NB4 (cell line): ENCODE data around the gene BPHL.

Source experiments
- MYC ChIP-seq: IDR thresholded peaks from 2 replicates; pipeline ENCODE4 v1.6.1; 2011; ENCODE audit warnings: low read depth, low read length
- POLR2A ChIP-seq: IDR thresholded peaks from 2 replicates; pipeline ENCODE4 v1.6.1; 2011; ENCODE audit warnings: mild to moderate bottlenecking; ENCODE audit not compliant: insufficient read length; ENCODE audit errors: extremely low read depth
- TF ChIP-seq, protein P1 (sequence below): IDR thresholded peaks from one replicate; pipeline ENCODE4 v1.5.1; 2012; ENCODE audit warnings: low read depth, low read length
- TF ChIP-seq, protein P2 (sequence below): IDR thresholded peaks from 2 replicates; pipeline ENCODE4 v1.6.1; 2011; ENCODE audit warnings: low read depth, low read length

DNA sequence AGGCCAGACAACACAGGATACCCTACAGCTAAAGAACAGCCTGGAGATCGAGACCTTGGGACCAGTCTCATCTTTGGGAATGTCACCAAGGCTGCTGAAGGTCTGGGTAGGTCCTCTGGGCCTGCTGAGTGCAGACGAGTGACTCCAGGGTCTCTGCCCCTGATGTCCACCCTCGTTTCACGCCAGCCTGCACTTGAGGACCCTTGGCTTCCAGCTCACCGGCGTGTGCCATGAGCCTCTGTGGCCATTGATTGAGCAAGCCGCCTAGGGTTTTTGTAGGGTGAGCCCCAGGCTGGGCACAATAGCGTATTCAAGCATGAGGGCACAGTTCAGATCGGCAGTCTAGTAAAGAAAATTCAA, 4.3 kb downstream of the BPHL start:
- TF ChIP-seq, protein P1, sequence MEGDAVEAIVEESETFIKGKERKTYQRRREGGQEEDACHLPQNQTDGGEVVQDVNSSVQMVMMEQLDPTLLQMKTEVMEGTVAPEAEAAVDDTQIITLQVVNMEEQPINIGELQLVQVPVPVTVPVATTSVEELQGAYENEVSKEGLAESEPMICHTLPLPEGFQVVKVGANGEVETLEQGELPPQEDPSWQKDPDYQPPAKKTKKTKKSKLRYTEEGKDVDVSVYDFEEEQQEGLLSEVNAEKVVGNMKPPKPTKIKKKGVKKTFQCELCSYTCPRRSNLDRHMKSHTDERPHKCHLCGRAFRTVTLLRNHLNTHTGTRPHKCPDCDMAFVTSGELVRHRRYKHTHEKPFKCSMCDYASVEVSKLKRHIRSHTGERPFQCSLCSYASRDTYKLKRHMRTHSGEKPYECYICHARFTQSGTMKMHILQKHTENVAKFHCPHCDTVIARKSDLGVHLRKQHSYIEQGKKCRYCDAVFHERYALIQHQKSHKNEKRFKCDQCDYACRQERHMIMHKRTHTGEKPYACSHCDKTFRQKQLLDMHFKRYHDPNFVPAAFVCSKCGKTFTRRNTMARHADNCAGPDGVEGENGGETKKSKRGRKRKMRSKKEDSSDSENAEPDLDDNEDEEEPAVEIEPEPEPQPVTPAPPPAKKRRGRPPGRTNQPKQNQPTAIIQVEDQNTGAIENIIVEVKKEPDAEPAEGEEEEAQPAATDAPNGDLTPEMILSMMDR, result no peak
- TF ChIP-seq MYC (no peak), POLR2A (no peak)
- TF ChIP-seq, protein P2, sequence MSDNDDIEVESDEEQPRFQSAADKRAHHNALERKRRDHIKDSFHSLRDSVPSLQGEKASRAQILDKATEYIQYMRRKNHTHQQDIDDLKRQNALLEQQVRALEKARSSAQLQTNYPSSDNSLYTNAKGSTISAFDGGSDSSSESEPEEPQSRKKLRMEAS, result no peak
